GM13977 (cell line): ENCODE results near the gene ZCCHC10.
"Not testable (repeated sequence)": the region's sequence is repeated elsewhere in the genome, so short reads cannot be mapped to it uniquely, and the experiment has no call there.

ENCODE experiments used
- DNase-seq: peaks from one replicate; pipeline ENCODE4 v3.0.0; 2012; ENCODE audit warnings: low spot score
- CTCF ChIP-seq: IDR thresholded peaks from 2 replicates; pipeline ENCODE4 v1.5.1; 2012; ENCODE audit warnings: mild to moderate bottlenecking, control low read depth; ENCODE audit not compliant: insufficient read depth; ENCODE audit errors: extremely low read depth, missing control alignments
- in situ Hi-C: fragments of 300-500 bp; cut with MboI; formaldehyde crosslinking; loops from one replicate; pipeline ENCODE4 v1.12.0; 2022; ENCODE audit warnings: low sequenced_read_pairs, low pct_unique_long_range_greater_than_20kb, mixed read lengths, inconsistent platforms; ENCODE audit not compliant: unreplicated experiment

Gene ZCCHC10

GRCh38 chr5:133041910-133042309 lies 15.6 kb upstream of the ZCCHC10 start:
- TF ChIP-seq CTCF, result no peak
- in situ Hi-C loops, result no loop called here
- DNase-seq, result no peak

- peak; percentile 1 for DNase-seq
- in situ Hi-C loops, result no loop called here
- TF ChIP-seq CTCF, result no peak
These were observed 14.9 kb upstream of the ZCCHC10 start for GRCh38 chr5:133041157-133041784.

- in situ Hi-C loops, result not testable (repeated sequence)
These were observed 10.3 kb upstream of the ZCCHC10 start for GRCh38 chr5:133036677-133037076.

GRCh38 chr5:133035224-133035623 lies 8.9 kb upstream of the ZCCHC10 start:
- no peak for DNase-seq
- in situ Hi-C loops, result no loop called here
- no peak for TF ChIP-seq CTCF

More at GRCh38 chr5:133036677-133037076, 10.3 kb upstream of the ZCCHC10 start:
- not testable (repeated sequence) for DNase-seq

- no peak for DNase-seq
- no peak for TF ChIP-seq CTCF
- in situ Hi-C loops, result no loop called here
These were observed 7.7 kb upstream of the ZCCHC10 start for GRCh38 chr5:133034064-133034463.

GRCh38 chr5:133032852-133033742 lies 6.7 kb upstream of the ZCCHC10 start:
- in situ Hi-C loops, result no loop called here

More at GRCh38 chr5:133032852-133033742, 6.7 kb upstream of the ZCCHC10 start:
- no peak for TF ChIP-seq CTCF
- peak; percentile 37 for DNase-seq
